GM19372 (cell line): ENCODE data around the gene PROSER2.
"Not testable (repeated sequence)": the region's sequence is repeated elsewhere in the genome, so short reads cannot be mapped to it uniquely, and the experiment has no call there.

Experiments used
- ATAC-seq: cut with Tn5 transposase; IDR thresholded peaks from one replicate; pipeline ENCODE4 v1.9.1; 2021; ENCODE audit warnings: mild to moderate bottlenecking, low read depth, moderate library complexity; ENCODE audit not compliant: unreplicated experiment

The PROSER2 gene

GRCh38 chr10:11832042-11832441 is 8.9 kb downstream of the PROSER2 start:
- no peak for ATAC-seq

GRCh38 chr10:11835061-11835460 is 11.9 kb downstream of the PROSER2 start:
- no peak for ATAC-seq

DNA sequence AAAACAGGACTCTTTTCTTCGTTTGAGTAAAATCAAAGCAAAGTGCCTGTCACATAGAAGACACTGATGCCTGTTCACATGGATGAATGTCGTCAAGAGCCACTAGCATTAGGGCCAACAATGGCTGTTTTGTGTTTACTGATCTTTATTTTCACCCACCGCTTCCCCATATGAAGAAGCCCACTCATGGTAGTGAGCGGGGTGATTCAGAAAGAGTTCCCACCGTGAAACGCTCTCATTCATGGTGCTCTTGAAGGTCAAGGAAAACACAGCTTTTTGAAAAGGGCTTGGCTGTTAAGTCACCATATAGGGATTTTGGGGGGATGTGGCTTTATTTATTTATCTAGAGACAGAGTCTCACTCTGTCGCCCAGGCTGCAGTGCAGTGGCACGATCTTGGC is 12.5 kb downstream of the PROSER2 start:
- ATAC-seq: no peak

DNA sequence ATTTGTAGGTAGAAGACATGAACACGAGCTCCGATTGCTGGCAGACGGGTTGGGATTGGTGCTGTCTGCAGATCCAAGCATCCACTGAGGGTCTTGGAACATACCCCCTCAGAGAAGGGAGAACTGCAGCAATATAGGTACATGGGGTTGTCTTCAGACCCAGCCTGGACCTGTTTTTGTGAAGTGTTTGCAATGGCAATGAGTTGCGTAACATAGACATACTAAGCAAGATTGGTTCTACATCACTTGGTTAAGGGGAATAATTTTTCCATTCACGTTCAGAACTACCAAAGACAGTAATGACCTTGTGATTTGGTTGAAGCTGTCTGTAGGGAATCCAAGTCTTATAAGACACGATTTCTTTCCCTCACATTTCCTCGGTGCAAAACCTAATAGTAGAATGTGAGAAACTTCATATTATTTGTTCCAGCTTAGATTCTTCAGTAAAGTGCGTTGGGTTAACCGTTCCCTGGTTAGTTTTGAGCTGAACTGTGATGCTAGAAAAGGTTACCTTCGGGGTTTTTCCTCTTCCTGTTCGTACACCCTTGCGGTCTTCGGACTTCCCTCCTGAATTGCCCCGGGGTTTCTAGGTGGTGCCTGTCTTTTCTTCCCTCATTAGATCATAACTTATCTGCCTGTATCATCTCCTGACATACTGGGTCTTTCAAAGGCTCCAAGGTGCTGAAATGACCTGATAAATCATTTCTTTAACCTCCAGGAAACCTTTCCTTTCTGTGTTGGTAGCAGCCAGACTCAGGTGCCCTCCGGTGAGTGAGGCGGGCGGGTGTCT is 14.4 kb downstream of the PROSER2 start:
- no peak for ATAC-seq

DNA sequence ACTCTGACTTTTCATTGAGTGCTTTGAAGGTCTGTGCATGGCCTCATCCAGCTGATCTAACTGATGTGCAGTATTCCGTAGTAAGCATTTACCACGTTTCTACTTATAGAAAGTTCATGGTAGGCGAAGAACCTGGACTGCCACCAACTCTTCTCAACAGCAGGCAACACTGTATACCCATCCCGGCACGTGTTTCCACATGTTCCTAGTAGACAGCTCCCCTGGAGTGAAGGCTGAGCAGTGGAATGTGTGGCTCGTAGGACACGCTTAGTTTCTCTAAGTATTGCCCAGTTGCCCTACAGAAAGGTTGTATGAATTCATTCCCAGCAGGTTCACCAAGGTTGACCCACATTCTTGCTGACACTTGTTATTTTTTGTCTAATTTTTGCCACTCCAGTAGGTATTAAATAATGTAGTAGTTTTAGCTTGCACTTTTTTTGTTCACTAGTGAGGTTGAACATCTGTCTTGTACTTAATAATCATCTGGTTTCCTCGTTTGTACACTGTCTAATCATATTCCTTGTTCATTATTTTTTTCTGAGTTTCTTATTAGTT is 15.2 kb downstream of the PROSER2 start:
- no peak for ATAC-seq

GRCh38 chr10:11841375-11841774 is 18.2 kb downstream of the PROSER2 start:
- no peak for ATAC-seq

GRCh38 chr10:11842411-11842810 is 19.3 kb downstream of the PROSER2 start:
- ATAC-seq: no peak

- ATAC-seq: no peak
Observed at GRCh38 chr10:11845113-11845512, 22.0 kb downstream of the PROSER2 start.

DNA sequence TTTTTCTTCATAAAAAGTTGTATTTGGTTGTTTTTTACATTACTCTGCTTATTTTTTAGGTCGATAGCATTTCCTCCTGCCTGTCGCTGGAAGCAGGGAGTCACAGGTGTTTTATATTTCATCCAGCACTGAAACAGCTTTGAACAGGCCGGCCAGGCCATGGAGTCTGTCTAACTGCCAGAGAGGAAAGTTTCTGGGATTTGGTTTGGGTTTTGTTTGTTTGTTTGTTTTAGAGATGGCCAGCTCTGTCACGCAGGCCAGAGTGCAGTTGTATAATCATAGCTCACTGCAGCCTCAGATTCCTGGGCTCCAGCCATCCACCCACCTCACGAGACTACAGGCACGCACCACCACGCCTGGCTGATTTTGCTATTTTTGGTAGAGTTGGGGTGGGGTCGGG is 23.4 kb downstream of the PROSER2 start:
- no peak for ATAC-seq

GRCh38 chr10:11849277-11849676 is 26.1 kb downstream of the PROSER2 start:
- no peak for ATAC-seq

DNA sequence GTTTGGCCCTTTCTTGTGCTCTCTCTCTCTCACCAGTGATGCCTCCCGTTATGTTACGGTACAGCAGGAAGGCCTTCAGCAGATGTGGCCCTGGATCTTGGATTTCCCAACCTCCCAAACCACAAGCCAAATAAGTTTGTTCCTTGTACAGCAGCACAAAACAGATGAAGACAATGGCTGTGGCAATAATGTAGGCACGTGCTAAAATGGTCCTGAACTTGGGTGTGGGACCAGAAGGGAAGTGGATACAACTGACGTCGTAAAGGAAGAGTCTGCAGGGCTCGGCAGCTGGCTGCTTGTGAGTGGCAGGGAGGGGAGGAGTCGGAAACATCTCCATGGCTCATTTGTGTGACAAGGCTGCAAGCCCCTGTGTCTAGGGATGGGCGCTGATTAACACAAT is 26.8 kb downstream of the PROSER2 start:
- ATAC-seq: no peak

DNA sequence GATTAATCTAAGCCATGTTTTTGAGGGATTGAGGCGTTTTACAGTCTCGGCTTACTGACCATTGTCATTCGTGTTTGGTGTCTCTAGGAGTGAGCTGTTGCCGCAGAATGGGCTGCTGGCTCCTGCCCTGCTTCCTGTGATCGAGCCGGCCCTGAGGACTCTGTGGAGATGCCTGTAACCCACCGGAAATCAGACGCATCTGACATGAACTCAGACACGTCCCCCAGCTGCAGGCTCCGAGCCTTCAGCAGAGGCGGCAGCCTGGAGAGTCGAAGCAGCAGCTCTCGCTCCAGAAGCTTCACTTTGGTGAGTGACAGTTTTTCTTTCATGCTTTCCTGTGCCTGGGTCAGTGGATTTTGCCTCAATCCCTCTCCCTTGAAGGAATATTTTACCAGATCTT is 28.8 kb downstream of the PROSER2 start:
- no peak for ATAC-seq

- ATAC-seq: not testable (repeated sequence)
Observed at GRCh38 chr10:11852637-11853036, 29.5 kb downstream of the PROSER2 start.

GRCh38 chr10:11853468-11853867 is 30.3 kb downstream of the PROSER2 start:
- no peak for ATAC-seq

GRCh38 chr10:11854301-11854700 is 31.1 kb downstream of the PROSER2 start:
- no peak for ATAC-seq

DNA sequence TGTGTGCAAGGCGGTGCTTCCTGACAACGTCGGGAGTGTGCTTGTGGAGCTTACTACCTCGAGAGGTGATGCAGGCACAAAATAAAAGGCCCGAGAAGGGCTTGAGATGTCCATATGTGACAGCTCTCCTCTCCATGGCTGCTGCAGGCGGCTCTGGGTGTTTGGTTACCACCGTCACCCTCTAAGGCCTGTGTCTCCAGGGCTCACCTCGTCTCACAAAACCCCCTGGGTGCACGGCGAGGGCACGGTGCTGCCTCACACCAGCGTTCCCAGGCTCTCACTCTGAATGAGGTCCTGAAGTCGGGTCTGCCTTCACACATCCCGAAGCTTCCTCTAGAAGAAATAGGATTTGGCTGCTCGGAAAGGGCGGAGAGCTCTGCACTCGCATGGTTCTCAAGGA is 32.9 kb downstream of the PROSER2 start:
- ATAC-seq: no peak

DNA sequence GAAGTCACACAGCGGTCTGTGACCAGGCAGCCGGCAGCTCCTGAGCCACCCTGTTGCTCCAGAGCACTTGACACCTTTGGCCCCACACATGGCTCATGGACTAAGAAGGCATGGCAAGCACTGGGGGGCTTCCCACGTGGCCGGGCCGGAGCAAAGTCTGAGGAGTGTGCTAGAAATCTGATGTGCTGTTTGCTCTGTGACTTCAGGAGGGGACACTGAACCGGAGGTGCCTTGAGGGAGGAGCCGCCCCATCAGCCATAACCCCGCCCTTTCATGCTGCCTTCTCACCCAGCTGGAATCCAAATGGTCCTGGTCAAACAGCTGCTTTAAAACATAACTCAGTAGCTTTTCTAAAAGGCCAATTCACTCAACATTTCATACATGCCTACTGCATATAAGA is 33.5 kb downstream of the PROSER2 start:
- no peak for ATAC-seq

GRCh38 chr10:11858093-11858492 is 34.9 kb downstream of the PROSER2 start:
- no peak for ATAC-seq

- ATAC-seq: no peak
Observed at GRCh38 chr10:11861341-11861740, 38.2 kb downstream of the PROSER2 start.

- no peak for ATAC-seq
Observed at GRCh38 chr10:11861811-11862428, 38.8 kb downstream of the PROSER2 start.

- ATAC-seq: peak; percentile 71
Observed at GRCh38 chr10:11863353-11864109, 40.4 kb downstream of the PROSER2 start.
